MM.1S (cell line): ENCODE data around the gene CCDC192.

Experiments
- DNase-seq: peaks from one replicate; pipeline ENCODE4 v3.0.0-alpha.2; 2015
- H2AFZ ChIP-seq: fragments of 300-600 bp; sonication (generic); 2 replicates; pipeline ENCODE4 v1.6.0; 2016; ENCODE audit warnings: antibody characterized with exemption, low read length
- H3F3A ChIP-seq: fragments of 300-600 bp; sonication (generic); 2 replicates; pipeline ENCODE4 v1.6.1; 2016; ENCODE audit warnings: mild to moderate bottlenecking, antibody characterized with exemption, low read length, moderate library complexity, mixed read lengths; ENCODE audit not compliant: insufficient read depth
- H3K27ac ChIP-seq: fragments of 300-600 bp; sonication (generic); 2 replicates; pipeline ENCODE4 v1.5.1; 2016; ENCODE audit warnings: mild to moderate bottlenecking, low read length
- H3K27me3 ChIP-seq: fragments of 300-600 bp; sonication (generic); replicated peaks from 2 replicates; pipeline ENCODE4 v1.6.0; 2016; ENCODE audit warnings: low read length; ENCODE audit not compliant: insufficient read depth
- H3K36me3 ChIP-seq: fragments of 300-600 bp; sonication (generic); replicated peaks from 2 replicates; pipeline ENCODE4 v1.6.1; 2016; ENCODE audit warnings: mild to moderate bottlenecking, low read length, mixed read lengths; ENCODE audit not compliant: insufficient read depth
- H3K4me1 ChIP-seq: fragments of 300-600 bp; sonication (generic); 2 replicates; pipeline ENCODE4 v1.6.1; 2016; ENCODE audit warnings: low read length, mixed read lengths
- H3K4me2 ChIP-seq: fragments of 300-600 bp; sonication (generic); 2 replicates; pipeline ENCODE4 v1.6.0; 2016; ENCODE audit warnings: low read depth, low read length
- H3K4me3 ChIP-seq: fragments of 300-600 bp; sonication (generic); 2 replicates; pipeline ENCODE4 v1.5.1; 2016; ENCODE audit warnings: low read length, mixed read lengths
- H3K79me2 ChIP-seq: fragments of 300-600 bp; sonication (generic); 2 replicates; pipeline ENCODE4 v1.6.1; 2016; ENCODE audit warnings: mixed run types, low read length, mixed read lengths
- H3K9ac ChIP-seq: fragments of 300-600 bp; sonication (generic); 2 replicates; pipeline ENCODE4 v1.6.1; 2016; ENCODE audit warnings: low read length, mixed read lengths
- H3K9me2 ChIP-seq: fragments of 300-600 bp; sonication (generic); replicated peaks from 2 replicates; pipeline ENCODE4 v1.6.1; 2016; ENCODE audit warnings: mild to moderate bottlenecking, low read length, mixed read lengths; ENCODE audit not compliant: insufficient read depth
- H3K9me3 ChIP-seq: fragments of 300-600 bp; sonication (generic); replicated peaks from 2 replicates; pipeline ENCODE4 v1.6.1; 2016; ENCODE audit warnings: mild to moderate bottlenecking, low read length, mixed read lengths; ENCODE audit not compliant: insufficient read depth
- H4K20me1 ChIP-seq: fragments of 300-600 bp; sonication (generic); 2 replicates; pipeline ENCODE4 v1.6.1; 2016; ENCODE audit warnings: mild to moderate bottlenecking, low read length, moderate library complexity, mixed read lengths; ENCODE audit not compliant: insufficient read depth
- CTCF ChIP-seq: fragments of 300-600 bp; sonication (generic); IDR thresholded peaks from 2 replicates; pipeline ENCODE4 v1.5.1; 2016; ENCODE audit warnings: antibody characterized with exemption, low read length, mixed read lengths
- EZH2 ChIP-seq: fragments of 300-600 bp; sonication (generic); optimal IDR thresholded peaks from 2 replicates; pipeline ENCODE3; 2017; ENCODE audit warnings: low read depth, mild to moderate bottlenecking, antibody characterized with exemption, low read length, mixed read lengths
- EZH2phosphoT487 ChIP-seq: fragments of 300-600 bp; sonication (generic); IDR thresholded peaks from 2 replicates; pipeline ENCODE4 v1.6.1; 2018; ENCODE audit warnings: antibody characterized with exemption, low read length

Gene CCDC192

GRCh38 chr5:127922603-127923002, 219.4 kb downstream of the CCDC192 start:
- Histone ChIP-seq H3K9me2 (no peaks in the 10 kb centered on the region), H3K4me2 (no peak overlapping the region), H3K36me3 (no peaks in the 10 kb centered on the region), H2AFZ (no peak overlapping the region), H3K79me2 (no peaks in the 10 kb centered on the region), H4K20me1 (no peaks in the 10 kb centered on the region), H3K4me3 (no peak overlapping the region), H3K4me1 (peaks cover 15% of the 10 kb centered on the region), H3F3A (no peaks in the 10 kb centered on the region; the same call in 1 of the 2 replicates), H3K9ac (no peak overlapping the region), H3K27ac (no peak overlapping the region), H3K27me3 (no peaks in the 10 kb centered on the region), H3K9me3 (no peaks in the 10 kb centered on the region)
- TF ChIP-seq EZH2phosphoT487 (no peak), EZH2 (no peak), CTCF (no peak)
- DNase-seq: no peak

GRCh38 chr5:127923804-127924570, 220.8 kb downstream of the CCDC192 start:
- no peaks in the 10 kb centered on the region for H3K27me3 ChIP-seq
- no peak overlapping the region for H3K27ac ChIP-seq
- H2AFZ ChIP-seq: no peak overlapping the region
- no peak for DNase-seq
- TF ChIP-seq CTCF: no peak
- no peak for TF ChIP-seq EZH2
- no peak for TF ChIP-seq EZH2phosphoT487
- no peak overlapping the region for H3K9ac ChIP-seq
- H3K4me2 ChIP-seq: no peak overlapping the region
- H3K9me3 ChIP-seq: no peaks in the 10 kb centered on the region
- H3F3A ChIP-seq: no peaks in the 10 kb centered on the region; the same call in 1 of the 2 replicates
- no peaks in the 10 kb centered on the region for H3K79me2 ChIP-seq
- H3K9me2 ChIP-seq: no peaks in the 10 kb centered on the region
- H3K36me3 ChIP-seq: no peaks in the 10 kb centered on the region
- no peak overlapping the region for H3K4me3 ChIP-seq
- peaks cover 13% of the 10 kb centered on the region for H3K4me1 ChIP-seq
- no peaks in the 10 kb centered on the region for H4K20me1 ChIP-seq

DNA sequence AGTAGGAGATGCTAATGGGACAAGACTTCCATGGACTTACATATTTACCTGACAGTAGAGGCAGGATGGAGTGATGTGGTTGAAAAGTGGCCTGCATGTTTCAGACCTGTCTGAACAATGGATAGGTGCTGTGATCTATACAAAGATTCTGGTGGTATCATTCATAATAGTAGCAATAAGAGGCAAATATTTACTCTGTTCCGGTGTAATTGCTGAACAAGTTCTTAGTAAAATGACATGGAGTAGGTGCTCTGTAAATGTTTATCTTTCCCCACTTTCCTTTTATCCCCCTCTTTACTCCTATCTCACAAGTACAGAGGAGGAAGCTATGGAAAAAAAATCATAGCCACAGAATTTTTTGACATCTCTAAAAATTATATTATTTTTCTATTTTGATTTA, 221.4 kb downstream of the CCDC192 start:
- H3K79me2 ChIP-seq: no peaks in the 10 kb centered on the region
- H3K9me2 ChIP-seq: no peaks in the 10 kb centered on the region
- TF ChIP-seq CTCF (no peak), EZH2phosphoT487 (no peak), EZH2 (no peak)
- no peaks in the 10 kb centered on the region for H3K36me3 ChIP-seq
- no peak overlapping the region for H2AFZ ChIP-seq
- H3K9ac ChIP-seq: no peak overlapping the region
- H4K20me1 ChIP-seq: no peaks in the 10 kb centered on the region
- DNase-seq: no peak
- no peak overlapping the region for H3K27ac ChIP-seq
- H3F3A ChIP-seq: no peaks in the 10 kb centered on the region; the same call in 1 of the 2 replicates
- peaks cover 7% of the 10 kb centered on the region for H3K4me1 ChIP-seq
- H3K27me3 ChIP-seq: no peaks in the 10 kb centered on the region
- H3K4me3 ChIP-seq: no peak overlapping the region
- no peak overlapping the region for H3K4me2 ChIP-seq
- H3K9me3 ChIP-seq: no peaks in the 10 kb centered on the region
